ENCODE results near the gene NXPE1.

The NXPE1 gene

GRCh38 chr11:114562166-114562916, 2.7 kb upstream of the NXPE1 start:
- no peak for DNase-seq (ENCODE audit: low read depth)

DNA sequence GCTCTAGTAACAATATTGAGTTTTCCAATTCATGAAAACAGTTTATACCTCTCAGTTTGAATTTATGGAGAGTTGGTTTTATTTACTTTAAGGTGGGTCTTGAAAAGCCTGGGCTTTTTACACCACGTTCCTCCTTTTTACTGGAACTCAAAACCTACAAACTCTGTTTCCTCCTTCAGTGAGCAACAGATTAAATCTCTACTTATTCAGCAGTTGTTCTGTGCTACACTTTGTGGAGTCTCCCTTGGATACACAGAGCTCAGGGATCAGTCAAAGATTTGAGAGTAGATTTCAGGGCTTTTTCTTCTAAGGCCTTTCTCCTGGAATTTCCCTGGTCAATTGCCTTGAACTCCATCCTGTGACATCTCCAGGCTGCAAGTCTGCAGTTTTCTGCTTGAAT, 3.5 kb downstream of the NXPE1 start:
- DNase-seq (ENCODE audit: low read depth): no peak

DNA sequence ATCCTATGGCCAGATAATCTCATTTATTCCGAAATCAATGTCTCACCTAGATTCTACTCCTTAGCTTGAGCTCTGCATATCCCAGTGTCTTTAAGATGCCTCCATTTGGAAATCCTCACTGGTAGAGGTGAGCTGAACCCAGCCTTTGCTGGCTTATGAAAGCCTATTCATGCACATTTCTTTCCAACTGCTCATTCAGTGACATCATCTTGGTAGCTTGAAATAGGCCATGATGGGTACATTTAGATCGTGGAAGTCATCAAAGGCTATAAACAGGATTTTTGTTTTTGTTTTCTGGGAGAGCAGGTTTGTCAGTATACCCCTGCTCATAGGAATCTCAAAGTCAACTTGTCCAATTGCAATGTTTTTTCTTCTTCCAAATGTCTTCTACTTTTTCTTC, 6.0 kb downstream of the NXPE1 start:
- DNase-seq (ENCODE audit: low read depth): no peak

GRCh38 chr11:114551060-114551459, 8.6 kb downstream of the NXPE1 start:
- DNase-seq (ENCODE audit: low read depth): no peak

DNA sequence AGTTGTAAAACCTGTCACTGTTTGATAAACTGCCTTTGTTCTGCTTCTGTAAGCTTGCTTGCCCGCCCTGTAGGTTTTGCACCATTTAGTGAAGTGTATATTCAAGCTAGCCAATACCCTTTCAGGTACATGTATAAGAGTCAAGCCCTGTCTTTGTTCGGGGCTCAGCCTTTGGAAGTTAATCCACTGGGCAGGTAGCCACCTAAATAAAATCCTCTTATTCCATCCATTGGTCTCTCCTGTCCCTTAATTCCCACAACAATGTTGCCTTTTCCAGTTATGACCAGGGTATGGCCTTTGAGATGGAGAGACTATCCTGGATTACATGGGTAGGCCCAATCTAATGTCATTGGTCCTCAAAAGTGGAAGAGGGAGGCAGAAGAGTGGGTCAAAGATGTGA, 34.0 kb downstream of the NXPE1 start:
- DNase-seq (ENCODE audit: low read depth): no peak

DNA sequence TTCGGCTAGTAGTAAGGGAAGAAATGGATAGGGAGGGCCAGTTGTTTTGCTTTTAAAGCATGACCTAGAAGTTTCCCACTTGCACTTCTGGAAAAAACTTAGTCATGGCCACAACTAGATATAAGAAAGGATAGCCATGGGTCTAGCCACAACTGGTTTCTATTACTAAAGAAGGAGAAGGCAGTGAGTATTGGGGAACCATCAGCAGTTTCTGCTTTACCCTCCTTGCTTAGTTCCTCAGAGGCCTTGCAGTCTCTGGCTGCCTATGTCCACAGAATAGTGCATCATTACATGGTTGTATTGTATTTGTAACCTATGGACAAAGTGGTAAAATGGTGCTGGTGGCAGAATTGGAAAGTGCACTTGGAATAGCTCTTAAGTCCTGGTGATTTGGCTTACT, 35.6 kb downstream of the NXPE1 start:
- DNase-seq (ENCODE audit: low read depth): no peak

DNA sequence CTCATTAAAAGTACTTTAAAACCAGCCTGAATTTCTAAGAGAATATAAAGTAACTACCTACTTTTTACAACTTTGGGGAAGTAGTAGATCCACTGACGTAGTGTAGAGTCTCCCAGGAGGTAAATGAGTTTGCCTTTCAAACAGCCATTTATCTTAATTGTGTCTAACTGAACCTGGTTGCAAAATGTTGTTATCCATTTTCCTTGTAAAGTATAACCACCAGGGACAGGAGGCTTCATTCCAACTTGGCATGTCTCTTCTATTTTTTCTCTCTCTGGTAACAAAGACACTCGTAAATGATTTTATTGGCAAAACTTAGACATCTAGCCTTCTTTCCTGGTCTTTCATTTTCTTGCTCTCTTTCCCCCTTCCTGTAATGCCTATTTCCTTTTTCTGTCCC, 36.9 kb downstream of the NXPE1 start:
- DNase-seq (ENCODE audit: low read depth): no peak

DNA sequence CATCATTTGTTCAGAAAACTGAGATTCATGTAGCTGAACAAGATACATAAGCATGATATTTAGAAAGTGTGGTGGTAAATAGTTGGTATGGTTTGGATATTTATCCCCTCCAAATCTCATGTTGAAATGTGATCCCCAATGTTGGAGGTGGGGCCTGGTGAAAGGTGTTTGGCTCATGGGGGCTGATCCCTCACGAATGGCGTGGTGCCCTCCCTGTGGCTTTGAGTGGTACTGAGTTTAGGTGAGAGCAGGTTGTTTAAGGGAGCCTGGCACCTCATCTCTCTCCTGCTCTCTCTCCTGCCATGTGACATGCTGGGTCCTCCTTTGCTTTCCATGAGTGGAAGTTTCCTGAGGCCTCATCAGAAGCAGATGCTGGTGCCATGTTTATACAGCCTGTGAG, 48.1 kb downstream of the NXPE1 start:
- DNase-seq (ENCODE audit: low read depth): no peak

DNA sequence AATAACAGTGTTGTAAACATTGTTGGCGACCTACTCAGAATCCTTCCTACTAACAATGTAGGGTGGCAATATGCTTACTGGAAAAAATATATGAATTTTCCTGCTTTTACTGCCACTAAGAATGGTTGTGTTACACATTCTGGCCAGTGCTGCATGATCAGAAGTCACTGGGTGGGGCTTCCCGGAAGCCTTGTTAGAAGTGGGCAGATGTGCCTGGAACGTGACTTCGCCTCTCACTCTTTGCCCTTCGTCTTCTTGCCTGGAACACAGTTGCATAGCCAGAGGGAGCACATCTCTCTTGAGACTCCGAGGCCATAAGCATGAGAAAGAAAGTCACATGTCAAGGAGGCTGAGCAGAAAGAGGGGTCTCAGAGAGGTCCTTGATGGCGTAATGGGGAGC, 48.6 kb downstream of the NXPE1 start:
- no peak for DNase-seq (ENCODE audit: low read depth)

- no peak for DNase-seq (ENCODE audit: low read depth)
These were observed 57.8 kb downstream of the NXPE1 start for GRCh38 chr11:114501901-114502300.

- DNase-seq (ENCODE audit: low read depth): no peak
These were observed 59.9 kb downstream of the NXPE1 start for GRCh38 chr11:114499756-114500155.

- DNase-seq (ENCODE audit: low read depth): no peak
These were observed 62.8 kb downstream of the NXPE1 start for GRCh38 chr11:114496915-114497314.

- no peak for DNase-seq (ENCODE audit: low read depth)
These were observed 75.8 kb downstream of the NXPE1 start for GRCh38 chr11:114483929-114484328.

GRCh38 chr11:114482114-114482513, 77.6 kb downstream of the NXPE1 start:
- no peak for DNase-seq (ENCODE audit: low read depth)

DNA sequence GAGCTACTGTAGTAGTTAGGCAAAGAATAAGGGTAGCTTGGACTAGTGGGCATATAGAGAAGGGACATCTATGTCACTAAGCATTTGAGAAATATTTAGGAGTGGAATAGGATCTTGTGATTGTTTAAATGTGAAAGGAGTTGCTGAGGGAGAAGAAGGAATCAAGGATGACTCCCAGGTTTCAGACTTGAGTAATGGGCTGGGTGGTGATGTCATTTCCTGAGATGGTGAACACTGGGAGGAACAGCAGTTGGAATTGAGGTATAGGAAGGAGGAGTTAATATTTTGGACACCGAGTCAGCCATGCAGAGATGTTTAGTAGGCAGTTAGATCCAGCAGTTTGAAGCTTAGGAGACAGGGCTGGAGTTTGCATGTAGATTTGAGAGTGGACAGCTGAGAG, 80.3 kb downstream of the NXPE1 start:
- no peak for DNase-seq (ENCODE audit: low read depth)

- DNase-seq (ENCODE audit: low read depth): no peak
These were observed 80.9 kb downstream of the NXPE1 start for GRCh38 chr11:114478768-114479167.

- DNase-seq (ENCODE audit: low read depth): no peak
These were observed 81.7 kb downstream of the NXPE1 start for GRCh38 chr11:114478001-114478410.

GRCh38 chr11:114472661-114473060, 87.0 kb downstream of the NXPE1 start:
- DNase-seq (ENCODE audit: low read depth): no peak

Measured in stimulated activated CD8-positive, alpha-beta memory T cell treated with anti-CD3 and anti-CD28 coated beads, Interleukin-7, amount 100 ng/mL, for 24 hours (primary cell).